HUES48 (cell line): ENCODE results near the gene OSBP2.

Source experiments
- H3K27ac ChIP-seq: one replicate; pipeline ENCODE4 v1.7.0; 2013; ENCODE audit warnings: low read depth, low read length, inconsistent platforms
- H3K27me3 ChIP-seq: 2 replicates; pipeline ENCODE4 v1.6.1; 2013; ENCODE audit warnings: mild to moderate bottlenecking, low read length; ENCODE audit not compliant: control insufficient read depth, insufficient read depth
- H3K36me3 ChIP-seq: 2 replicates; pipeline ENCODE4 v1.6.1; 2013; ENCODE audit warnings: low read length; ENCODE audit not compliant: control insufficient read depth, insufficient read depth
- H3K4me1 ChIP-seq: 2 replicates; pipeline ENCODE4 v1.6.1; 2013; ENCODE audit warnings: mild to moderate bottlenecking, low read length; ENCODE audit not compliant: control insufficient read depth, insufficient read depth
- H3K4me3 ChIP-seq: 2 replicates; pipeline ENCODE4 v1.5.1; 2013; ENCODE audit warnings: mild to moderate bottlenecking, low read depth, low read length
- H3K9ac ChIP-seq: 2 replicates; pipeline ENCODE4 v1.6.1; 2013; ENCODE audit warnings: mild to moderate bottlenecking, low read depth, low read length, moderate library complexity
- H3K9me3 ChIP-seq: 2 replicates; pipeline ENCODE4 v1.6.1; 2013; ENCODE audit warnings: low read length; ENCODE audit not compliant: control insufficient read depth, insufficient read depth

Gene OSBP2

GRCh38 chr22:30884211-30885000, 189.7 kb downstream of the OSBP2 start:
- no peaks in the 10 kb centered on the region for H3K36me3 ChIP-seq
- no peak overlapping the region for H3K9ac ChIP-seq
- H3K27me3 ChIP-seq = no peaks in the 10 kb centered on the region
- H3K4me3 ChIP-seq = no peak overlapping the region
- peaks cover 7% of the 10 kb centered on the region; the same call in 1 of the 2 replicates for H3K4me1 ChIP-seq
- no peak overlapping the region for H3K27ac ChIP-seq
- no peaks in the 10 kb centered on the region for H3K9me3 ChIP-seq

- H3K27ac ChIP-seq = no peak overlapping the region
These were observed 190.3 kb downstream of the OSBP2 start for GRCh38 chr22:30885001-30885366.

DNA sequence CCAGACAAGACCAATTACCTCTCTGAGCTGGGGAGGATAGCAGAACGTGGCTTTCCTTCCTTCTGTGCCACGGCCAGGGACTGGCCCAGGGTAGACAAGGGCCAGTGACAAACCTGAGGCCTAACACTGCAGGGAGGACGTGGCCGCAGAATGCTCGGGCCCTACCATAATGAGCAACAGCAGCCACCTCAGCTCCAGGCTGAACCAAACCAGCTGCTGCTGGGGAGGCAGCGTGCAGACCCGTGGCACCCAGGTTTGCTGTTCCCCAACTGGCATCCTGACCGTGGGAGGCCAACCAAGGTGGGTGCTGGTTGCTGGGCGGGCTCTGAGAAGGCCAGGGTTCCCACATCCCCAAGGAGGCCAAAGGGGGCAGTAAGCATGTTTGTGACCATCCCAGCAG, 190.9 kb downstream of the OSBP2 start:
- Histone ChIP-seq H3K36me3 (0 out of 2 replicates have a peak, but pooled peaks cover 5% of the 10 kb centered on the region), H3K27me3 (no peaks in the 10 kb centered on the region), H3K9me3 (no peaks in the 10 kb centered on the region), H3K27ac (no peak overlapping the region), H3K4me1 (peaks cover 7% of the 10 kb centered on the region; the same call in 1 of the 2 replicates), H3K4me3 (no peak overlapping the region), H3K9ac (no peak overlapping the region)

More at GRCh38 chr22:30885001-30885366, 190.3 kb downstream of the OSBP2 start:
- H3K36me3 ChIP-seq = 0 out of 2 replicates have a peak, but pooled peaks cover 2% of the 10 kb centered on the region
- no peaks in the 10 kb centered on the region for H3K27me3 ChIP-seq
- no peaks in the 10 kb centered on the region for H3K9me3 ChIP-seq
- H3K9ac ChIP-seq = no peak overlapping the region
- no peak overlapping the region for H3K4me3 ChIP-seq
- H3K4me1 ChIP-seq = peaks cover 7% of the 10 kb centered on the region; the same call in 1 of the 2 replicates

- Histone ChIP-seq H3K27ac (no peak overlapping the region), H3K4me3 (no peak overlapping the region), H3K36me3 (0 out of 2 replicates have a peak, but pooled peaks cover 6% of the 10 kb centered on the region), H3K9me3 (no peaks in the 10 kb centered on the region), H3K9ac (no peak overlapping the region), H3K4me1 (peaks cover 7% of the 10 kb centered on the region; the same call in 1 of the 2 replicates), H3K27me3 (no peaks in the 10 kb centered on the region)
These were observed 192.8 kb downstream of the OSBP2 start for GRCh38 chr22:30887453-30887852.

DNA sequence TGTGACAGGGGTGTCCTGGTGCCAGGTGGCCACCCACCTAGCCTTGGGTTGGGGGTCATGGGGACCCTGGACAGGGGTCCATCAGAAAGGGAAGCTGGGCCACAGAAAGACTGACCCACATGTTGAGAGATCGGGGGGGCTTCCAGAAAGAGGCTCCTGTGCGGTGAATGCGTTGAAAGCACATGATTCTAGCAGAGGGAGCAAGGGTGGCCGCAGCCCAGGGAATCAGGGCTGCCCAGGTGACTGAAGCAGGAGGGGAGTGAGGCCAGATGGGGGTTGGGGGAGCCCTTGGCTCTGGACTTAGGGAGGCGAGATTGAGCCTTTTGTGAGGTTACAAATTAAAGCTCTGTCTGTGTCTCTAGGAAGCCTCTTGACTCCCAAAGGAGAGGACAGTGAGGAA, 193.2 kb downstream of the OSBP2 start:
- peaks cover 7% of the 10 kb centered on the region; the same call in 1 of the 2 replicates for H3K4me1 ChIP-seq
- H3K27me3 ChIP-seq = no peaks in the 10 kb centered on the region
- no peak overlapping the region for H3K9ac ChIP-seq
- no peak overlapping the region for H3K27ac ChIP-seq
- H3K9me3 ChIP-seq = no peaks in the 10 kb centered on the region
- H3K36me3 ChIP-seq = peaks cover 10% of the 10 kb centered on the region; the same call in 1 of the 2 replicates
- H3K4me3 ChIP-seq = no peak overlapping the region

- no peak overlapping the region for H3K4me3 ChIP-seq
- H3K4me1 ChIP-seq = peaks cover 13% of the 10 kb centered on the region
- H3K9me3 ChIP-seq = no peaks in the 10 kb centered on the region
- H3K9ac ChIP-seq = no peak overlapping the region
- H3K36me3 ChIP-seq = peaks cover 17% of the 10 kb centered on the region
- H3K27me3 ChIP-seq = no peaks in the 10 kb centered on the region
- no peak overlapping the region for H3K27ac ChIP-seq
These were observed 194.8 kb downstream of the OSBP2 start for GRCh38 chr22:30889268-30889995.

DNA sequence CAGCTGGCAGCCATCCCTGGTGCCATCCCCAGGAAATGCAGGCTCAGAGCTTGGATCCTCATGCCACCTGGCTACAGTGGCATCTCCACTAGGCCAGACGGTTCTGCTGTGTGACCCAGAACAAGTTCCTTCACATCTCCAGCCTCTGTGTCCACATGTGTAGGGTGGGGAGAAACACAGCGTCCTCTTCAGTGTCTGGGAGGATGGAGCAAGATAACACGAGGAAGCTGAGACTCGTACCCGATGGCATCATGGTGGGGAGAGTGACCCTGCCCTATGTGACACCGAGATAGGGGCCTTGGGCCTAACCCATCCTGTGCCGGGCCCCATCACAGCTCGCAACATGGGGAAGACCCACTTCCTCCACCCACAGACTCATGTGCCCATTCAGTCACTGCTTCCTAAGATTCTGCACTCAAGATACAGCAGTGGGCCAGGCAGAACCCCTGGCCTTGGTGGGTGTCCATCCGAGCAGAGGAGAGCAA, 195.4 kb downstream of the OSBP2 start:
- peaks cover 19% of the 10 kb centered on the region for H3K4me1 ChIP-seq
- H3K9ac ChIP-seq = no peak overlapping the region
- H3K27ac ChIP-seq = no peak overlapping the region
- H3K9me3 ChIP-seq = no peaks in the 10 kb centered on the region
- H3K36me3 ChIP-seq = peaks cover 17% of the 10 kb centered on the region
- no peaks in the 10 kb centered on the region for H3K27me3 ChIP-seq
- no peak overlapping the region for H3K4me3 ChIP-seq

DNA sequence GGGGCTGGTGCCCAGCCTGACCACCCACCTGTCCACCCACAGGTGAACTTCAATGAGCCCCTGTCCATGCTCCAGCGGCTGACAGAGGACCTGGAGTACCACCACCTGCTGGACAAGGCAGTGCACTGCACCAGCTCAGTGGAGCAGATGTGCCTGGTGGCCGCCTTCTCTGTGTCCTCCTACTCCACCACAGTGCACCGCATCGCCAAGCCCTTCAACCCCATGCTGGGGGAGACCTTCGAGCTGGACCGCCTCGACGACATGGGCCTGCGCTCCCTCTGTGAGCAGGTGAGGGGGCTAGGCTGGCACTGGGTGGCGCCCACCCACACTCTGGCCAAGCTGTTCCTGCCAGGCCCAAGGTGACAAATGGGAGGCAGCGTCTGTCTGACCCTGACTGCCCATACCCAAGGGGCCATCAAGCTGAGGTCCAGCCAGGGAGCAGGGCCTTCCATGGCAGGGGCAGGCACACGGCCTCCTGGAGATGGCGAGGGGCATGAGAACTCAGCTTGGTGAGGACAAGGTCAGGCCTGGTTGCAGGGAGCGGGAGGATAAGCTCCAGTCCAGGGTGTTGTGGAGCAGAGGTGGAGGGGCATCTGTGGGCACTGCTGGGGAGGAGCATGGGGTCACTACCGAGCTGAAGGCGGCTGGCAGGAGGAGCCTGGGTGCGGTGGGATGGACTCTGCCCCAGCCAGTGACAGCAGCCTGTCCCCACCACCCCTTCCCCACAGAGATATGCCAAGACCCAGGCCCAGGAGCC, 196.2 kb downstream of the OSBP2 start:
- Histone ChIP-seq H3K27me3 (no peaks in the 10 kb centered on the region), H3K4me1 (peaks cover 19% of the 10 kb centered on the region), H3K4me3 (no peak overlapping the region), H3K9me3 (no peaks in the 10 kb centered on the region), H3K27ac (no peak overlapping the region), H3K9ac (no peak overlapping the region), H3K36me3 (peaks cover 17% of the 10 kb centered on the region)

DNA sequence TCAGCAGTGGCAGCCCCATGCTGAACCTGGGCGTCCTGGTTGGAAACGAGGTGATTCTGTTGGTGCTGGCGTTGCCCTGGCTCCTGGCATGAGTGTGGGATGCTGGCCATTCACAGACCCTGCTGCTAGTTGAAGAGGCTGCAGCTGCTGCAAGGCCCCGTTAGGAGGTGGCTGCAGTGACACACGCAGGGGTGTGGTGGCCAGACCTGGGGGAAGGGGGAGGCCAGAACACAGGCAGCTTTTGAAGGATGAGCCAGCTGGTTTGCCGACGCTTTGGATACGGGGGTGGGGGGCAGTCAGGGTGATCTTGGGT, 196.7 kb downstream of the OSBP2 start:
- Histone ChIP-seq H3K36me3 (peaks cover 17% of the 10 kb centered on the region), H3K27me3 (no peaks in the 10 kb centered on the region), H3K4me3 (no peak overlapping the region), H3K9ac (no peak overlapping the region), H3K4me1 (peaks cover 14% of the 10 kb centered on the region), H3K9me3 (no peaks in the 10 kb centered on the region), H3K27ac (no peak overlapping the region)

DNA sequence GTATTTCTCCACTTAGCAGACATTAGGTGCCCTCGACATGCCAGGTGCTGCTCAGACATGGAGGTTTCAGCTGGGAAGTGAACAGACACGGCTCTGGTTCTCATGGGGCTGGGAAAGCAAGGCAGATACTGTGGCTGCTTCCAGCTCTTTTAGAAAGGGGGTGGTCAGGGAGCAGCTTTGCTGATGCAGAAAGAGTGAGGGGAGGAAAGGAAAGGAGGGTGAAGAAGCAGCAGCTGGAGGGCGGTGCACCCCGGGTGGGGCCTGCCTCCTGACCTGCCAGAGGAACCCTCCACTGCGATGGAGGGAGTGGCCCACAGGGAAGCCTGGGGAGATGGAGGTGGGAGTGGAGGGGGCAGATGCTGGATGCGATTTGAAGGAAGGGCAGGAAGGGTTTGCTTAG, 197.1 kb downstream of the OSBP2 start:
- peaks cover 11% of the 10 kb centered on the region; the same call in 1 of the 2 replicates for H3K4me1 ChIP-seq
- no peak overlapping the region for H3K27ac ChIP-seq
- no peak overlapping the region for H3K9ac ChIP-seq

More for the DNA sequence above, 197.1 kb downstream of the OSBP2 start:
- Histone ChIP-seq H3K9me3 (no peaks in the 10 kb centered on the region), H3K4me3 (no peak overlapping the region), H3K36me3 (peaks cover 17% of the 10 kb centered on the region), H3K27me3 (no peaks in the 10 kb centered on the region)
